Activated T-cell treated with anti-CD3 and anti-CD28 coated beads, Interleukin-2, amount 50 U/mL, for 72 hours (primary cell): ENCODE results near the gene ZNF226. TPM values are rescaled to one million over a fixed set of nuclear protein-coding genes. Genes with fewer than 3 reads are reported as not detected.
"Not testable (repeated sequence)": the region's sequence is repeated elsewhere in the genome, so short reads cannot be mapped to it uniquely, and the experiment has no call there.

Experiments
- ATAC-seq, 2 donors: fragments of 150-1000 bp; cut with Tn5 transposase; replicated peaks in 1 of 2; 2 replicates each; pipeline ENCODE4 v1.10.0; 2021; ENCODE audit warnings: moderate library complexity in 2 of 2, mild to moderate bottlenecking in 1 of 2
- DNase-seq, 2 donors: peaks; one replicate each; pipeline ENCODE4 v3.0.0; 2021 to 2022; ENCODE audit warnings: mixed read lengths in 1 of 2
- H3K27ac Mint-ChIP-seq: one replicate; pipeline ENCODE4 v1.8.0; 2022; ENCODE audit warnings: mild to moderate bottlenecking, moderate library complexity, mixed read lengths
- H3K27me3 Mint-ChIP-seq: one replicate; pipeline ENCODE4 v1.8.0; 2022; ENCODE audit warnings: low read depth, mixed read lengths
- H3K36me3 Mint-ChIP-seq, 2 donors: one replicate each; pipeline ENCODE4 v1.8.0; 2022; ENCODE audit warnings: mixed read lengths in 2 of 2, mild to moderate bottlenecking in 1 of 2; ENCODE audit not compliant: insufficient read depth in 2 of 2
- H3K4me1 Mint-ChIP-seq: one replicate; pipeline ENCODE4 v1.8.0; 2022; ENCODE audit warnings: low read depth, mixed read lengths
- H3K4me3 Mint-ChIP-seq, 2 donors: one replicate each; pipeline ENCODE4 v1.8.0; 2022; ENCODE audit warnings: mild to moderate bottlenecking in 2 of 2, mixed read lengths in 2 of 2, moderate library complexity in 2 of 2
- H3K9me3 Mint-ChIP-seq, 2 donors: one replicate each; pipeline ENCODE4 v1.8.0; 2022; ENCODE audit warnings: mixed read lengths in 2 of 2
- total RNA-seq, 2 donors: library from RNA; stranded (reverse); gene quantifications; one replicate each; pipeline ENCODE4 v1.2.3, GENCODE V29; 2022

ZNF226 gene
- total RNA-seq, 2 donors from 2014 or later: 15.3 to 16.3 TPM

GRCh38 chr19:44221291-44221690 lies 56.4 kb downstream of the ZNF226 start:
- not testable (repeated sequence) for ATAC-seq, H3K27me3 Mint-ChIP-seq, H3K27ac Mint-ChIP-seq, H3K4me1 Mint-ChIP-seq, H3K4me3 Mint-ChIP-seq, DNase-seq
- peaks cover 8 to 11% of the 10 kb centered on the region in 2 donors for H3K9me3 Mint-ChIP-seq
- H3K36me3 Mint-ChIP-seq: peaks cover 33 to 59% of the 10 kb centered on the region in 2 donors

Other genes with a start within 250 kb of the ZNF226 start
- gene ZNF45, start 229.8 kb upstream of the ZNF226 start, total RNA-seq: 10 to 100 TPM; 11.4 to 13.9 TPM
- gene ZNF221, start 213.9 kb upstream of the ZNF226 start, total RNA-seq: 1 to 10 TPM; 3.4 to 3.5 TPM
- gene ZNF155, start 180.9 kb upstream of the ZNF226 start, total RNA-seq: 1 to 10 TPM; 6.0 to 7.5 TPM
- gene ZNF230, start 162.1 kb upstream of the ZNF226 start, total RNA-seq: 1 to 10 TPM; 5.5 to 5.8 TPM
- gene ZNF222, start 139.7 kb upstream of the ZNF226 start, total RNA-seq: 1 to 10 TPM; 2.7 to 3.0 TPM
- 1 to 10 TPM in 1 of 2 donors, under 1 TPM in 1; 0.81 to 2.5 TPM for gene ZNF223, start 113.1 kb upstream of the ZNF226 start, total RNA-seq
- 1 to 10 TPM; 3.3 TPM for gene ZNF284, start 92.9 kb upstream of the ZNF226 start, total RNA-seq
- 10 to 100 TPM; 23.6 to 26.3 TPM for gene ZNF224, start 70.7 kb upstream of the ZNF226 start, total RNA-seq
- 1 to 10 TPM; 1.9 to 3.0 TPM for gene ZNF225, start 51.7 kb upstream of the ZNF226 start, total RNA-seq
- gene ZNF234, start 23.5 kb upstream of the ZNF226 start, total RNA-seq: 1 to 10 TPM; 6.2 to 8.5 TPM
- 10 to 100 TPM; 31.5 to 36.6 TPM for gene ZNF227, start 47.4 kb downstream of the ZNF226 start, total RNA-seq
- under 1 TPM; 0.28 to 0.38 TPM for gene ZNF233, start 94.8 kb downstream of the ZNF226 start, total RNA-seq
- 1 to 10 TPM; 4.7 to 6.2 TPM for gene ZNF235, start 139.9 kb downstream of the ZNF226 start, total RNA-seq
- gene ZNF112, start 191.6 kb downstream of the ZNF226 start, total RNA-seq: under 1 TPM in 1 of 2 donors, not detected in 1; 0.07 TPM
- gene ZNF285, start 236.5 kb downstream of the ZNF226 start, total RNA-seq: 1 to 10 TPM; 1.9 to 2.2 TPM